HG03565 (cell line): ENCODE results near the gene CDK10.

Source experiments
- ATAC-seq: cut with Tn5 transposase; IDR thresholded peaks from one replicate; pipeline ENCODE4 v1.9.1; 2021; ENCODE audit warnings: mild to moderate bottlenecking, moderate library complexity; ENCODE audit not compliant: unreplicated experiment

Gene CDK10

DNA sequence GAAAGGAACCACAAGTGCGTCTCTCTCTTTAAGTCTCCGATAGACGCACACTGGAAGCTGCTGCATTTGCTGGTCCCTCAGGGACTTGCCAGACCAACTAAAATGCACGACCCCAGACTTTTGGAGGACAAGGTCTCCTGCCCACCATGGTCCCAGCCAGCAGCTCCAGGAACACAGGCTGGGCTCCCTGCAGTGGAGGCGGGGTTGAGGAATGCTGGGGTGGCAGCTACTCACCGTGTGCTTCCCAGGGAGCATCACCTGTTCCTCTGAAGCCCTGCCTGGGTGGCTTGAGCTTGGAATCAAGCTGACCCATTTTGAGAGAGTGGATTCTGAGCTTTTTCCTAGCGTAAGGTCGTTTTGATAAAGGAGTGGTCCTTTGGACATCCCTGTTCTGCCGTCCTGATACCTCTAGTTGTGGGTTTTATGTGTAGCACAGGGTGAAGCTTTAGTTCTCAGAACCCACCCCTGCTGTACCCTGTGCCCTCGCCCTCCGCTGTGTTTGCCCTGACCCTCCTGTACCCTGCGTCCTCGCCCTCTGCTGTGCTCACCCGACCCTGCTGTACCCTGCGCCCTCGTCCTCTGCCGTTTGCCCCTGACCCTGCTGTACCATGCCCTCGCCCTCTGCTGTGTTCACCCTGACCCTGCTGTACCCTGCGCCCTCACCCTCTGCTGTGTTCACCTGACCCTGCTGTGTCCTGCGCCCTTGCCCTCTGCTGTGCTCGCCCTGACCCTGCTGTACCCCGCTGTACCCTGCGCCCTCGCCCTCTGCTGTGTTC lies 45.8 kb downstream of the CDK10 start:
- ATAC-seq, result no peak

DNA sequence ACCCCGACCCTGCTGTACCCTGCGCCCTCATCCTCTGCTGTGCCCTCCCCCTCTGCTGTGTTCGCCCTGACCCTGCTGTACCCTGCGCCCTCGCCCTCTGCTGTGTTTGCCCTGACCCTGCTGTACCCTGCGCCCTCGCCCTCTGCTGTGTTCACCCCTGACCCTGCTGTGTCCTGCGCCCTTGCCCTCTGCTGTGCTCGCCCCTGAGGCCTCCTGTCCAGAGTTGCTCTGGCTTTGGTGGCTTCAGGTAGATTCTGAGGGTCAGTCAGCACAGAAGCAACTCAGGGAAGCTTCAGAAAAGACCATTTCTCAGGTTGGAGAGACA lies 46.4 kb downstream of the CDK10 start:
- no peak for ATAC-seq

DNA sequence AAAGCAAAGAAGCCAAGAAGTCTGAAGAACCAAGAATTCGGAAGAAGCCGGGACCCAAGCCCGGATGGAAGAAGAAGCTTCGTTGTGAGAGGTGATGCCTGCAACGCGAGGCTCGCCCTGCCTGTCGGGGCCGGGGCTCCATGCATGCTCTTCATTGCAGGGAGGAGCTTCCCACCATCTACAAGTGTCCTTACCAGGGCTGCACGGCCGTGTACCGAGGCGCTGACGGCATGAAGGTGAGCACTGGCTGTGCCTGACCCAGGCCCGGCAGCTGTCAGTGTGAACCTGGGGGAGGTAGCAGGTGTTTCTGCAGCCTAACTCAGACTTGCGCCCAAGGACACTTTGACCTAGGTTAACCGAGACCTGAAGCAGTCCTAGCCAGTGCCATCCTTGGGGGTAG lies 46.8 kb downstream of the CDK10 start:
- no peak for ATAC-seq

DNA sequence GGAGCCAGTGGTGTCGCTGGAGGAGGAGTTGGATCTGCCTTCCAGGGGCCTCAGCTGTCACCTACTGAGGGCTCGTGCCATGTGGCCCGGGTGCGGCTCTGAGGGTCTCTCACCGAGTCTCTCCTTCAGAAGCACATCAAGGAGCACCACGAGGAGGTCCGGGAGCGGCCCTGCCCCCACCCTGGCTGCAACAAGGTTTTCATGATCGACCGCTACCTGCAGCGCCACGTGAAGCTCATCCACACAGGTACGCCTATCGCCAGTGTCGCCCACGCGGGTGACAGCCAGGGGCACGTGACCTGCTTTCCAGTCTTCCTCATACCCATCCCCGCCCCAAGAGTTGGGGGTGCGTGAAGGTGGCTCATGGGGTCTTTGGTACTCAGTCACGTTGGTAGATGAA lies 47.3 kb downstream of the CDK10 start:
- ATAC-seq, result no peak

- ATAC-seq, result no peak
Measured at GRCh38 chr16:89736554-89736953, 50.1 kb downstream of the CDK10 start.

GRCh38 chr16:89737341-89738071 lies 51.0 kb downstream of the CDK10 start:
- no peak for ATAC-seq

- ATAC-seq, result no peak
Measured at GRCh38 chr16:89738072-89738377, 51.5 kb downstream of the CDK10 start.

DNA sequence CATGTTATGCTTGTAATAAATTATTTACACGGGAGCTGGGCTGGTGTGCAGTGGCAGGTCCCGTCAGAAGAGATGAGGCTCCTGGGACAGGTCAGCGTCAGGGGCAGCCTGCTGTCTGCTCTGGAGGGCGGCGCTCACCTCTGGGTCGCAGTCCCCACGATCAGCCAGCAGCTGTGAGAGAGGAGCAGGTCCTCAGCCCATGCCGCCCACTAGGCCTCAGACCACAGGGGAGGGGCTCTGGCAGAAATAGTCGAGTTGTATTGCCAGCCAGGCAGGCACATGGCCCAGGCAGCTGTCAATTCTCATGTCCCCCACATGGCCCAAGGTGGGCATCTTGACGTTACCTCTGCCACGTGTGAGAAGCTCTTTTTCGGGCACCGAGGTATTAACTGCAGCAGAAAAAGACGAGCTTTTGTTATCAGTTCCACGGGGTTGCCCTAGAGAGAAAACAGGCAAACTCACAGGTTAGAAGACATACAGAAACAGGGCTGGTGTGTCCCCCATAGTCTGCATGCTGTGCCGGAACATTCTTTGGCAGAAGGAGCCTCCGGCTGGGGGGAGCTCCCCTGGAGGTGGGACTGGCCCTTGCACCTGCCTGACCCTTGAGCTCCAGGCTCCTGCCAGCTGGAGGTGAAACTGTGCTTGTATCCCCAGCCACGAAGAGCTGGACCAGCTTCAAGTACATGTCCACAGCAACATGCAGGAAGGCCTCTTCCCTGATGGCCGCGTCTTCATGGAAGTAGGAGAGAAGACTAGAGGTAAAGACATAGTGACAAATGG lies 52.2 kb downstream of the CDK10 start:
- no peak for ATAC-seq

DNA sequence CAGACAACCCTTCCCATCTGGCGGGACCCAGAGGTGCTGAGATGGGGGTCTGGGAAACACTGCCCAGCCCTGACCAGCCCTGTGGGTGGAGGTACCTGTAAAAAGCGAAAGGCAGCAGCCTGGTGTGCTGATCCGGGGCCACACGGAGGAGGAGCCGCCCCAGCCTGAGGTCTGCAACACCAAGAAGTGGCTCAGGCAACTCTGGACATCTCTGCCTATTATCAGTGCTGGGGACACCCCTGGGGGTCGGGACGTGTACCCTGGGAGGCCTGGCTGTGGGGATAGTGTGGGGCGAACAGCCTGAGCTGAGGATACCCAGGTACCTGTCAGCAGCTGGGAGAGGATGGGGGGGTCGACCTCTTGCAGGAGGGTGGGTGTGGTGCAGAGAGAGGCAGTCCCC lies 52.9 kb downstream of the CDK10 start:
- no peak for ATAC-seq

DNA sequence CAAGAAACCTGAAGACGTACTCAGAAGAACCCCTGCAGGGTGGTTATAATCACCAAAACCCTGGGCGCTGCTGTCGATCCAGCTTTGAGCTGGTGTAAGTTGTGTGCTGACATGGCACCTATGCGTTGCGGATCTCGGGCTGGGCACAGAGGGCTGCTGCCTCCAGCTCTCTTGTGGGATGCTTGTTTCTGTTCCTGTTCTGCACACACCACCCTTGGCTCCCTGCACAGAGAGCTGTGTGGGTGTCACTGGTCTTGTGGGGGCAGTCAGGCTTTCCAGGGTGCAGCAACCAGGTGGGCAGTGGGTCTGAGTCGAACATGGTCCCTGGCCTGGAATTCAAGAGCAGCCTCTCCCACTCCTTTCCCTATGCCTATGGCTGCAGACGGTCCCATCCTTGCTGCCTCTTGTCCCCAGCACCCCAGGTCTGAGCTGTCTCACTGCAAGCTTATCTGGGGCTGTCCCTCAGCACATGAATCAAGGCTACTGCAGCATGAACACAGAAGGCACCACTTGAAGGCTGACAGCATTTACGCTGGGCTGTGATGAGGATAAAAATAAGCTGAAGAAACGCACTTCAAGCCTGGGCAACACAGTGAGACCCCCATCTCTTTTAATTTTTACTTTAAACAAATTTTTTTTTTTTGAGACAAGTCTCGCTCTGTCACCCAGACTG lies 55.0 kb downstream of the CDK10 start:
- ATAC-seq, result no peak

DNA sequence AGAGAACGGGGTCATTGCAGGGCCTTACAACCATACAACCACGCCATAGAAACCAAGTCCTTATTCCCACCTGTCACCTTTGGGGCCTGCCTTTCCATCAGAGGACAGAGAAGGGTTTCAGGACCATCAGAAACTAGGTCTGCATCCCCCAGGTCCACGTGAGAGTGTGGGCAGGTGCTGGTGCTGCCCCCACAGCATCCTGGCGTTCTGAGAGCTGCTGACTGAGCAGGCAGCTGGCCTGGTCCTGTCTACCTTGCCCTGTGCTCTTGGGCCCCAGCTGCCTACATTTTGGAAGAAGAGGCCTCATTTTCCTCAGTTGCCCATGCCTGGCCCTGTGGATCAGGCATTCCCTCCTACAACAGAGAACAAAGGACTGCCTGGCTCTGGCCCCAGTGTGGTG lies 56.5 kb downstream of the CDK10 start:
- no peak for ATAC-seq

GRCh38 chr16:89744813-89745212 lies 58.3 kb downstream of the CDK10 start:
- ATAC-seq, result no peak
